Fibroblast of lung (primary cell): ENCODE measurements around the gene TUBGCP2. TPM values are rescaled to one million over a fixed set of nuclear protein-coding genes. Genes with fewer than 3 reads are reported as not detected.

Experiments used
- DNase-seq, 2 donors: peaks; one replicate each; pipeline versions ENCODE4 v3.0.0 to v3.0.0-alpha.2; 2010; ENCODE audit warnings: low read depth in 2 of 2
- H2AFZ ChIP-seq: 2 replicates; pipeline ENCODE4 v1.5.1; 2012; ENCODE audit warnings: low read length, control low read depth, inconsistent platforms
- H3K27ac ChIP-seq: 2 replicates; pipeline ENCODE4 v1.5.1; 2011; ENCODE audit warnings: low read length, control low read depth; ENCODE audit not compliant: insufficient read depth
- H3K27me3 ChIP-seq: 2 replicates; pipeline ENCODE4 v1.5.1; 2011; ENCODE audit warnings: mild to moderate bottlenecking, low read length; ENCODE audit not compliant: control insufficient read depth, insufficient read depth
- H3K36me3 ChIP-seq: 2 replicates; pipeline ENCODE4 v1.5.1; 2011; ENCODE audit warnings: low read length; ENCODE audit not compliant: control insufficient read depth, insufficient read depth
- H3K4me1 ChIP-seq: 2 replicates; pipeline ENCODE4 v1.5.1; 2011; ENCODE audit warnings: low read length; ENCODE audit not compliant: control insufficient read depth, insufficient read depth; ENCODE audit errors: extremely low read depth
- H3K4me2 ChIP-seq: 2 replicates; pipeline ENCODE4 v1.5.1; 2011; ENCODE audit warnings: low read length, control low read depth; ENCODE audit not compliant: insufficient read depth; ENCODE audit errors: extremely low read depth
- H3K4me3 ChIP-seq, 4 experiments: fragments of 200-600 bp in 1 of 4; sonication (generic) in 1 of 4; replicated peaks in 1 of 4; 2 replicates each; pipeline ENCODE4 v1.5.1; 2011 to 2016; ENCODE audit warnings: low read length in 4 of 4, low read depth in 3 of 4, mild to moderate bottlenecking in 3 of 4, control low read depth in 2 of 4, inconsistent platforms in 1 of 4, mixed read lengths in 1 of 4; ENCODE audit not compliant: insufficient read depth in 1 of 4; ENCODE audit errors: control extremely low read depth in 1 of 4
- H3K79me2 ChIP-seq: 2 replicates; pipeline ENCODE4 v1.5.1; 2012; ENCODE audit warnings: mild to moderate bottlenecking, low read length, inconsistent platforms; ENCODE audit not compliant: control insufficient read depth, insufficient read depth
- H3K9ac ChIP-seq: 2 replicates; pipeline ENCODE4 v1.5.1; 2011; ENCODE audit warnings: mild to moderate bottlenecking, low read length, control low read depth; ENCODE audit not compliant: insufficient read depth
- H3K9me3 ChIP-seq: 2 replicates; pipeline ENCODE4 v1.5.1; 2012; ENCODE audit warnings: low read depth, low read length; ENCODE audit not compliant: control insufficient read depth, insufficient read depth
- H4K20me1 ChIP-seq: 2 replicates; pipeline ENCODE4 v1.5.1; 2011; ENCODE audit warnings: low read length; ENCODE audit not compliant: control insufficient read depth, insufficient read depth; ENCODE audit errors: extremely low read depth
- EZH2 ChIP-seq: IDR thresholded peaks from 2 replicates; pipeline ENCODE4 v1.5.1; 2012; ENCODE audit warnings: low read length, control low read depth, mild to moderate bottlenecking; ENCODE audit errors: missing control alignments
- polyA plus RNA-seq, 2 donors: library from polyadenylated mRNA; depleted of rRNA in 1 of 2; stranded (reverse) in 1 of 2; unstranded in 1 of 2; fragments of >200 nt; gene quantifications; 2 replicates each; pipeline ENCODE4 v1.2.1, GENCODE V29; 2011 to 2012; ENCODE audit warnings: missing spikeins in 1 of 2
- total RNA-seq: library from RNA; depleted of rRNA; stranded (reverse); fragments of >200 nt; gene quantifications from 2 replicates; pipeline ENCODE4 v1.2.1, GENCODE V29; 2014
- TF ChIP-seq, protein P1 (sequence below), 2 donors: IDR thresholded peaks in 1 of 2; conservative IDR thresholded peaks in 1 of 2; 1 replicate in 1 of 2; 2 replicates in 1 of 2; pipeline ENCODE4 v1.5.1; 2011 to 2012; ENCODE audit warnings: low read length in 2 of 2, control low read depth in 1 of 2, inconsistent platforms in 1 of 2, low read depth in 1 of 2, mild to moderate bottlenecking in 1 of 2

Gene TUBGCP2
- total and polyA plus RNA-seq, 2 donors (not counting 1 experiment from before 2014, with no cell fraction given): 31.0 to 60.8 TPM

GRCh38 chr10:133315847-133316246 is 7.2 kb upstream of the TUBGCP2 start:
- no peaks in the 10 kb centered on the region for H4K20me1 ChIP-seq
- no peak overlapping the region for H3K9ac ChIP-seq
- no peak for DNase-seq
- no peak for TF ChIP-seq EZH2
- TF ChIP-seq, protein P1, sequence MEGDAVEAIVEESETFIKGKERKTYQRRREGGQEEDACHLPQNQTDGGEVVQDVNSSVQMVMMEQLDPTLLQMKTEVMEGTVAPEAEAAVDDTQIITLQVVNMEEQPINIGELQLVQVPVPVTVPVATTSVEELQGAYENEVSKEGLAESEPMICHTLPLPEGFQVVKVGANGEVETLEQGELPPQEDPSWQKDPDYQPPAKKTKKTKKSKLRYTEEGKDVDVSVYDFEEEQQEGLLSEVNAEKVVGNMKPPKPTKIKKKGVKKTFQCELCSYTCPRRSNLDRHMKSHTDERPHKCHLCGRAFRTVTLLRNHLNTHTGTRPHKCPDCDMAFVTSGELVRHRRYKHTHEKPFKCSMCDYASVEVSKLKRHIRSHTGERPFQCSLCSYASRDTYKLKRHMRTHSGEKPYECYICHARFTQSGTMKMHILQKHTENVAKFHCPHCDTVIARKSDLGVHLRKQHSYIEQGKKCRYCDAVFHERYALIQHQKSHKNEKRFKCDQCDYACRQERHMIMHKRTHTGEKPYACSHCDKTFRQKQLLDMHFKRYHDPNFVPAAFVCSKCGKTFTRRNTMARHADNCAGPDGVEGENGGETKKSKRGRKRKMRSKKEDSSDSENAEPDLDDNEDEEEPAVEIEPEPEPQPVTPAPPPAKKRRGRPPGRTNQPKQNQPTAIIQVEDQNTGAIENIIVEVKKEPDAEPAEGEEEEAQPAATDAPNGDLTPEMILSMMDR (conservative IDR thresholded peaks at IDR 0.05 in 1 of 2, IDR thresholded peaks at IDR 0.05 in 1 of 2; ENCODE audit: low read depth in 1 of 2, low read length in 2 of 2): no peak
- H3K9me3 ChIP-seq: no peaks in the 10 kb centered on the region
- H3K79me2 ChIP-seq: no peaks in the 10 kb centered on the region
- H3K27me3 ChIP-seq: no peaks in the 10 kb centered on the region
- no peaks in the 10 kb centered on the region for H3K4me1 ChIP-seq
- H2AFZ ChIP-seq: no peak overlapping the region
- H3K4me3 ChIP-seq: no peak overlapping the region
- no peak overlapping the region for H3K4me2 ChIP-seq
- no peak overlapping the region for H3K27ac ChIP-seq
- H3K36me3 ChIP-seq: no peaks in the 10 kb centered on the region

- no peak overlapping the region for H2AFZ ChIP-seq
- no peaks in the 10 kb centered on the region for H4K20me1 ChIP-seq
- TF ChIP-seq, protein P1 (conservative IDR thresholded peaks at IDR 0.05 in 1 of 2, IDR thresholded peaks at IDR 0.05 in 1 of 2; ENCODE audit: low read depth in 1 of 2, low read length in 2 of 2): no peak
- TF ChIP-seq EZH2: no peak
- no peaks in the 10 kb centered on the region for H3K27me3 ChIP-seq
- DNase-seq: no peak
- no peak overlapping the region for H3K4me3 ChIP-seq
- H3K9me3 ChIP-seq: no peaks in the 10 kb centered on the region
- H3K4me2 ChIP-seq: no peak overlapping the region
- H3K36me3 ChIP-seq: peaks cover 3% of the 10 kb centered on the region
- H3K27ac ChIP-seq: no peak overlapping the region
- no peaks in the 10 kb centered on the region for H3K4me1 ChIP-seq
- no peaks in the 10 kb centered on the region for H3K79me2 ChIP-seq
- no peak overlapping the region for H3K9ac ChIP-seq
Measured at GRCh38 chr10:133314911-133315310, 6.2 kb upstream of the TUBGCP2 start.

DNA sequence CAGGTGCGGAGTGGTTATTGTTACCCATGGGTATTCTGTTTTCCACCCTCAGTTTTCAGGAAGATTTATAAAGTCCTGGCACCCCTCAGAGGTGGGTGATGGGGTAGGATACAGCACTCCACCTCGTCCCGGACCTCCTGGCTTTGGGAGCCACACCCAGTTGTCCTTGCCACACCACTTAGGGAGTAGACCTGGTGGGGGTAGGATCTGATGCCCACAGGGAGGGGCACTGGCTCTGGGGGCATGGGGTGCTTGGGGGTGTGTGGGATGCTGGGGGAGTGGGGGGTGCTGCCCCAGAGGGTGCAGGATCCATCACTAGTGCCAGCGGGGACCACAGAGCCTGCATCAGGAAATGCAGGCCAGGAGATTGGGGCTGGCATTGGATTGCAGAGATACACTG is 4.5 kb upstream of the TUBGCP2 start:
- H3K27me3 ChIP-seq: no peaks in the 10 kb centered on the region
- H3K4me3 ChIP-seq: no peak overlapping the region
- no peak overlapping the region for H3K27ac ChIP-seq
- H3K9ac ChIP-seq: no peak overlapping the region
- peaks cover 3% of the 10 kb centered on the region for H3K79me2 ChIP-seq
- H2AFZ ChIP-seq: no peak overlapping the region
- no peaks in the 10 kb centered on the region for H3K9me3 ChIP-seq
- TF ChIP-seq EZH2: no peak
- TF ChIP-seq, protein P1 (conservative IDR thresholded peaks at IDR 0.05 in 1 of 2, IDR thresholded peaks at IDR 0.05 in 1 of 2; ENCODE audit: low read depth in 1 of 2, low read length in 2 of 2): no peak
- DNase-seq: no peak
- no peak overlapping the region for H3K4me2 ChIP-seq
- H3K36me3 ChIP-seq: peaks cover 3% of the 10 kb centered on the region
- H4K20me1 ChIP-seq: no peaks in the 10 kb centered on the region
- no peaks in the 10 kb centered on the region for H3K4me1 ChIP-seq
